HT-29 (cell line): Measurements from ENCODE around the gene BTF3L4. TPM values are rescaled to one million over a fixed set of nuclear protein-coding genes. Genes with fewer than 3 reads are reported as not detected.
A peak's percentile ranks its signal among the peaks of the same experiment; 100 is the strongest.

ENCODE experiments used
- DNase-seq: peaks from one replicate; pipeline ENCODE4 v3.0.0-alpha.2; 2015; ENCODE audit warnings: low spot score
- total RNA-seq: library from RNA; depleted of rRNA; stranded (reverse); fragments of >200 nt; shearing (Covaris generic); gene quantifications from 2 replicates; pipeline ENCODE4 v1.2.3, GENCODE V29; 2014; rRNA removed

Gene BTF3L4
- total RNA-seq, 1 experiment from 2014 or later, result 22.6 TPM

- no peak for DNase-seq
These were observed 67.5 kb downstream of the BTF3L4 start for GRCh38 chr1:52123622-52124021.

- no peak for DNase-seq
These were observed 69.8 kb downstream of the BTF3L4 start for GRCh38 chr1:52125736-52126359.

- DNase-seq, result peak; percentile 82
These were observed 71.4 kb downstream of the BTF3L4 start for GRCh38 chr1:52127181-52128180.

DNA sequence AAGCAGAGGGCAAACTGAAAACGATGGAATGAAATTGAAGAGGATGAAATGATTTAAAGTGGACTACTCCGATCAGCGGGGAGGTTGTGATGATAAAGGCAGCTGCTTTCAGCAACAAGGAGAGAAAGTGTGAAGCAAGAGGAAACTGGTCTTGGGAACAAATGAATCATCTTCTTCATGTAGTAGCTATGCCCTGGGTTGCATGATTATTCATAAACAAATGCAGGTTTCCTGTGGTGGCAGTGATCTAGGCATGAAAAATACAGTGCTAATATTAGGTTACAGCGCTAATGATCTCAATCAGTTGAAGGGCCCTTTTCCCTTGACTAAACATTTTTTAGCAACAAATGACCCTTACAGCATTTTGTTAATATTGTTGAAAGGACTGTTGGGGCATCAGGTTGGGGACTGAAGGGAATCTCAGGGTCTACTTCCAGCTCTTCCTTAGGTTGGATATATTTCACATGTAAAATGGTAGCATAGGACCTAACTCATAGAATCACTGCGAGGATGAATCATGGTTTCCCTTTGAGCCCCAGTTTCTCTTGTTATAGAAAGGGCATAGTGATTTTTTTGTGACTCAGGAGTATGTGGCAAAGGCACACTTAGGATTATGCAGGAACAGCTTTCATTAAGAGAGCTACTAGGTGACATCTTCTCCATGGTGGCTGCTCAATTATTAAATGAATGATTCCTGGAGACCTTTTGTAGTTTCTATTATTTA, 83.9 kb downstream of the BTF3L4 start:
- no peak for DNase-seq

Other genes starting within 250 kb of the BTF3L4 start
- 24.6 and 41.1 TPM in 2 replicates for gene NRDC, start 177.6 kb upstream of the BTF3L4 start, total RNA-seq
- gene RAB3B, start 65.6 kb upstream of the BTF3L4 start, total RNA-seq, result 0.20 and 0.26 TPM in 2 replicates
- 20.7 and 24.5 TPM in 2 replicates for gene KTI12, start 22.5 kb upstream of the BTF3L4 start, total RNA-seq
- gene TXNDC12, start 1.1 kb upstream of the BTF3L4 start, total RNA-seq, result 27.3 and 28.7 TPM in 2 replicates
- gene ZFYVE9, start 85.8 kb downstream of the BTF3L4 start, total RNA-seq, result 5.3 and 6.3 TPM in 2 replicates